Transverse colon (tissue), 4 donors: ENCODE data around the gene DHRSX.

Source experiments
- POLR2A ChIP-seq: fragments of 450-650 bp; IDR thresholded peaks from one replicate; pipeline ENCODE4 v1.6.1; 2016; ENCODE audit warnings: antibody characterized with exemption, mild to moderate bottlenecking, moderate library complexity
- POLR2AphosphoS5 ChIP-seq, 3 donors: sonication (generic); formaldehyde crosslinking; IDR thresholded peaks; one replicate each; pipeline ENCODE4 v1.6.1; 2016; ENCODE audit warnings: antibody characterized with exemption in 3 of 3
- TF ChIP-seq, protein P1 (sequence below), 5 experiments: fragments of 200-600 bp in 3 of 5; fragments of 450-650 bp in 2 of 5; sonication (generic) in 3 of 5; IDR thresholded peaks; 1 replicate in 2 of 5; 2 replicates in 3 of 5; pipeline ENCODE4 v1.5.1; 2016 to 2017; ENCODE audit warnings: antibody characterized with exemption in 5 of 5, inconsistent platforms in 3 of 5, mild to moderate bottlenecking in 2 of 5, moderate library complexity in 1 of 5

DNA sequence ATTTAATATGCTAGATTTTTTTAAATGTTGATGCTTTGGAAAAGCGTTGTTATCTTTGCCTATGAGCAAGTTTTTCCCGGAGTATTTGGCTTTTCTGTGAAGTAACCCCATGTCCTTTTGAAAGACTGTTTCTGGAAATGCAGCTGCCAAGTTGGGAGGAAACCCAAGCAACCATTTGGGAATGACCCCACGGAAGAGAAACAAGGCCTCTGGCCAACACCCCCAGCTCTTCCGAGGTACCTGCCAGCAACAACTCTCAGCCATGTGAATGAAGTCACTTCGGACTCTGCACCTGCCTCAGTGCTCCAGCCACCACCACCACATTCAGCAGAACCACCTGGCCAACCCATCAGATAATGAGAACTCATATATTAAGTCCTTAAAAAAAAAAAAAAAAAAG, 36.2 kb upstream of the DHRSX start:
- TF ChIP-seq, protein P1, sequence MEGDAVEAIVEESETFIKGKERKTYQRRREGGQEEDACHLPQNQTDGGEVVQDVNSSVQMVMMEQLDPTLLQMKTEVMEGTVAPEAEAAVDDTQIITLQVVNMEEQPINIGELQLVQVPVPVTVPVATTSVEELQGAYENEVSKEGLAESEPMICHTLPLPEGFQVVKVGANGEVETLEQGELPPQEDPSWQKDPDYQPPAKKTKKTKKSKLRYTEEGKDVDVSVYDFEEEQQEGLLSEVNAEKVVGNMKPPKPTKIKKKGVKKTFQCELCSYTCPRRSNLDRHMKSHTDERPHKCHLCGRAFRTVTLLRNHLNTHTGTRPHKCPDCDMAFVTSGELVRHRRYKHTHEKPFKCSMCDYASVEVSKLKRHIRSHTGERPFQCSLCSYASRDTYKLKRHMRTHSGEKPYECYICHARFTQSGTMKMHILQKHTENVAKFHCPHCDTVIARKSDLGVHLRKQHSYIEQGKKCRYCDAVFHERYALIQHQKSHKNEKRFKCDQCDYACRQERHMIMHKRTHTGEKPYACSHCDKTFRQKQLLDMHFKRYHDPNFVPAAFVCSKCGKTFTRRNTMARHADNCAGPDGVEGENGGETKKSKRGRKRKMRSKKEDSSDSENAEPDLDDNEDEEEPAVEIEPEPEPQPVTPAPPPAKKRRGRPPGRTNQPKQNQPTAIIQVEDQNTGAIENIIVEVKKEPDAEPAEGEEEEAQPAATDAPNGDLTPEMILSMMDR (IDR thresholded peaks at IDR 0.05): no peak
- TF ChIP-seq POLR2A (no peak), POLR2AphosphoS5 (IDR thresholded peaks at IDR 0.05) (no peak)
